Islet of Langerhans (tissue), 1 donor: ENCODE data around the gene RNU4-1.
A peak's percentile ranks its signal among the peaks of the same experiment; 100 is the strongest.
"Not testable (repeated sequence)": the region's sequence is repeated elsewhere in the genome, so short reads cannot be mapped to it uniquely, and the experiment has no call there.

Source experiments
- FAIRE-seq: peaks from one replicate; lab custom pipeline; 2011; peaks lifted over from hg19 to GRCh38; lab: Jason Lieb, UNC

The RNU4-1 gene

GRCh38 chr12:120292661-120293531 lies at the start of gene RNU4-1:
Gene RNU4-1 (minus strand): TSS chr12:120293237.
- FAIRE-seq: peak; percentile 86

- FAIRE-seq: no peak
Measured at GRCh38 chr12:120342175-120343038, 49.4 kb upstream of the RNU4-1 start.

DNA sequence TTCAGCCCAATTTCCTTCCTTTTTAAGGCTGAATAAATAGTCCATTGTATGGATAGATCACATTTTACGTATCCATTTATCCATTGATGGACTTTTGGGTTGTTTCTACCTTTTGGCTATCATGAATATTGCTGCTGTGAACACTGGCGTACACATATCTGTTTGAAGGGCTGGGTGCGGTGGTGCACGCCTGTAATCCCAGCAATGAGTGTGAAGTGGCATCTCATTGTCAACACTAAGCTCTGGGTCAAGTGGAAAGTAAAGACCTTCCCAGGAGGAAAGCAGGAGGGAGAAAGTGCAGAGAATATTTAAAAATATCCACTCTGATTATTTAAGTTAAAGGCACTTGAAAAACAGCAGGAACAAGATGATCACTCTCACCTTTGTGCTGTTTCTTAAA lies 46.2 kb upstream of the RNU4-1 start:
- FAIRE-seq: no peak

DNA sequence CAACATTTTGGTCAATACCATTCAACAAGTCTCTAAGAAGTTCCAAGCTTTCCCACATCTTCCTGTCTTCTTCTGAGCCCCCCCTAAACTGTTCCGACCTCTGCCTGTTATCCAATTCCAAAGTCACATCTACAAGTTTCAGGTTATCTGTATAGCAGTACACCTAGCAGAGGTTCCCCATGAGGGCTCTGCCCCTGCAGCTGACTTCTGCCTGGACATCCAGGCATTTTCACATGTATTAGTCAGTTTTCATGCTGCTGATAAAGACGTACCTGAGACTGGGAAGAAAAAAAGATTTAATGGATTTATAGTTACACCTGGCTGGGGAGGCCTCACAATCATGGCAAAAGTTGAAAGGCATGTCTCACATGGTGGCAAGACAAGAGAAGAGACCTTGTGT lies 44.7 kb upstream of the RNU4-1 start:
- FAIRE-seq: no peak

DNA sequence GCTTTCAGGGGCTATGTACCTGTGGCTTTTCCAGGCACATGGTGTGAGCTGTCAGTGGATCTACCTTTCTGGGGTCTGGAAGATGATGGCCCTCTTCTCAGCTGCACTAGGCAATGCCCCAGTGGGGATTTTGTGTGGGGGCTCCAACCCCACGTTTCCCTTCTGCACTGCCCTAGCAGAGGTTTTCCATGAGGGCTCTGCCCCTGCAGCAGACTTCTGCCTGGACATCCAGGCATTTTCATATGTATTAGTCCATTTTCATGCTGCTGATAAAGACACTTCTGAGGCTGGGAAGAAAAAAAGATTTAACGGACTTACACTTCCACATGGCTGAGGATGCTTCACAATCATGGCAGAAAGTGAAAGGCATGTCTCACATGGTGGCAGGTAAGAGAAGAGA lies 43.4 kb upstream of the RNU4-1 start:
- not testable (repeated sequence) for FAIRE-seq

GRCh38 chr12:120335447-120335846 lies 42.4 kb upstream of the RNU4-1 start:
- FAIRE-seq: peak; percentile 61

GRCh38 chr12:120332523-120332922 lies 39.5 kb upstream of the RNU4-1 start:
- FAIRE-seq: no peak

- FAIRE-seq: no peak
Measured at GRCh38 chr12:120332041-120332440, 39.0 kb upstream of the RNU4-1 start.

- FAIRE-seq: no peak
Measured at GRCh38 chr12:120331390-120331789, 38.4 kb upstream of the RNU4-1 start.

DNA sequence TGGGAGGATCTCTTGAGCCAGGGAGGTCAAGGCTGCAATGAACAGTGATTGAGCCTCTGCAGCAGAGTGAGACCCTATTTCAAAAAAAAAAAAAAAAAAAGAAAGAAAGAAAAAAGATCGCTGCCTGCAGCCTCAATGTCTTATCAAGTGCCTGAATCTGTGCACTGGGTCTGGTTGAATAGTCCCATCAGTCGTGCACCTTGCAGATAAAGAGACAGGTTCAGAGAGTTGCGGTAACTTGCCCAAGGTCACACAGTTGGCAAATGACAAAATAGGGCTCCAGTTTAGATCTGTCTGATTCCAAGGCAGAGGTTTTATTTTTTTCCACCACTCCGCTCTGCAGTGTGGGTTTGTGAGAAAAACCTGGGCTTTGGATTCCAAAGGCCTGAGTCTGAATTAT lies 35.2 kb upstream of the RNU4-1 start:
- no peak for FAIRE-seq

DNA sequence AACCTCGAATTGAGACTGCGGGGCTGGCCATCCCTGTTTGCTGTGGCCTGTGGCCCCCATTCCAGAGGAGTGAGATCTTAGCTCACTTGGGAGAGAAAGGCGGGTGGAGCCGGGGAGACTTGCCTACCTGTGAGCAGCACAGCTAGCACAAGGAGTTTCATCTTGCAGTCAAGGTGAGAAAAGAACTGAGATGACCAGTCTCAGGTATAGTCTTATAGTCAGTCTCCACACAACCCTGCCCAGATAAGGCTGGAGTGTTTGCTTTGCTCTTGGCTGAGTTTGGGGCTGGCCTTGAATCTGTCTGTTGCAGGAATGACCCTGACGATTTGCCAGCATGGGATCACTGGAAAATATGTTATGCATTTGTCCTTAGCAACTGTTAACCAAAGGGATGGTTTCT lies 34.6 kb upstream of the RNU4-1 start, which contains the start of gene PLA2G1B:
Gene PLA2G1B, minus strand, starts transcription at position 187 of the 400 bp plus-strand sequence. Its CDS starts 26 bp downstream, at position 161.
- FAIRE-seq: no peak

GRCh38 chr12:120324841-120325417 lies 31.9 kb upstream of the RNU4-1 start:
- no peak for FAIRE-seq

- no peak for FAIRE-seq
Measured at GRCh38 chr12:120323772-120324171, 30.7 kb upstream of the RNU4-1 start.

GRCh38 chr12:120321382-120322202 lies 28.6 kb upstream of the RNU4-1 start:
- peak; percentile 43 for FAIRE-seq

GRCh38 chr12:120317224-120318105 lies 24.4 kb upstream of the RNU4-1 start:
- peak; percentile 100 for FAIRE-seq

DNA sequence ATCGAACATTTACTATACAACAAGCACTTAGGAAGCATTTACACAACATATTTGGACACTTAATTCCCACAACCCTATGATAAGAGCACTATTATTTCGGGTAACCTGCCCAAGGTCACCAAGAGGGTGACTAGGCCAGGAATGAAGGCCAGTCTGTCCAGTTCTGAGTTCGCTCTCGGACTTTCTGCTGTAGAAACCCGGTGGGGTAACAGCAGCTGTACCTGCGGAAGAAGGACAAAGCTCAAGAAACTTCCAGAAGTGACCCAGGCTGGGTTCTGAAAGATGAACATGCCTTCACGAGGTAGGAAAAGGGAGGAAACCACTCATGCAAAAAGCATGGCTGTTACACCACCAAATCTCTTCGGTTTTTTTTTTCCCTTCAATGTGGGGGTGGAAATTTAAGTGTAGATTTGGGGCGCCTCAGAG lies 23.8 kb upstream of the RNU4-1 start:
- FAIRE-seq: no peak

GRCh38 chr12:120314220-120314619 lies 21.2 kb upstream of the RNU4-1 start:
- no peak for FAIRE-seq

DNA sequence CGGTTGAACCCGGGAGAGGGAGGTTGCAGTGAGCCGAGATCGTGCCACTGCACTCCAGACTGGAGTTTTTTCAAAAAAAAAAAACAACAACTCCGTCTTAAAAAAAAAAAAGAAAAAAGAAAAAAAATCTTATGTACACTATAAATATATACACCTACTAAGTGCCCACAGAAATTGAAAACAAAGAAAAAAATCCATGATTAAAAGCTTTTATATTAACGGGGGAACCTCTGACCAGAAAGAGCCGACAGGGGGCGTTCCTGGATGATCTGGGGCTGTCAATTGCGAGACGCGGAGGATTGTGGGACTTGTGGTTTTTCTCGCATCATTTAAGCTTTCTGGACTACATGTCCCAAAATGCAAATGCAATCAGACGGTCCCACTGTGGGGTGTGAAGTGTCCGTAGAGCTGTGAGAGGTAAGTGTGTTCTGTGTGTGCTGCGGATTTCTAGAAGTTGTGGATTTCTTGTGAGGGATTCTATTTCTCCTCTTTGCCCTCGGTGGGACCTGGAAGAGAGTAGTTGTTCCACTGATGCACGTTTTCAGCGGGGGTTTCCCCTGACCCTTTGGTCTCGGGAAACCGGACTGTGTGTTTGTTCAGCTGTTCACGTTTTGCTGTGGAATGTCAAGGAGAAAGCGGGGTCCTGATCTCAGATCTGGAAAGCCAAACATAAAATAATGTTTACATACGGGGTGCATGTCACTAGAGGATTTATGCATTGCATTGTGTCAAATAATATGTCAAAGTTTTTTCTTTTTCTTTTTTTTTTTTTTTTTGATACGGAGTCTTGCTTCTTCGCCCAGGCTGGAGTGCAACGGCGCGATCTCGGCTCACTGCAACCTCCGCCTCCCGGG lies 9.2 kb upstream of the RNU4-1 start, which contains the start of gene SIRT4:
Gene SIRT4, plus strand, starts transcription at position 360 of the 854 bp plus-strand sequence. CDS start 1,241 bp downstream, outside the sequence.
- FAIRE-seq: peak; percentile 98

DNA sequence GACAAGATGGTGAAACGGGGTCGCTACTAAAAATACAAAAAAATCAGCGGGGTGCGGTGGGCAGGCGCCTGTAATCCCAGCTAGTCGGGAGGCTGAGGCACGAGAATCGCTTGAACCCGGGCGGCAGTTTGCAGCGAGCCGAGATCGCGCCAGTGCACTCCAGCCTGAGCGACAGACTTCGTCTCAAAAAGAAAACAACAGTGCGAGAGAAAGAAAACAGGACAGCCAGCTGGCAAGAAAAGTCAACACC lies 701 bp downstream of the RNU4-1 start:
- FAIRE-seq: no peak
